ENCODE results near the gene PITHD1. TPM values are rescaled to one million over a fixed set of nuclear protein-coding genes. Genes with fewer than 3 reads are reported as not detected.
A peak's percentile ranks its signal among the peaks of the same experiment; 100 is the strongest.

Gene PITHD1
- total RNA-seq, 4 donors from 2014 or later, result 43.6 to 66.6 (median 56.0) TPM

DNA sequence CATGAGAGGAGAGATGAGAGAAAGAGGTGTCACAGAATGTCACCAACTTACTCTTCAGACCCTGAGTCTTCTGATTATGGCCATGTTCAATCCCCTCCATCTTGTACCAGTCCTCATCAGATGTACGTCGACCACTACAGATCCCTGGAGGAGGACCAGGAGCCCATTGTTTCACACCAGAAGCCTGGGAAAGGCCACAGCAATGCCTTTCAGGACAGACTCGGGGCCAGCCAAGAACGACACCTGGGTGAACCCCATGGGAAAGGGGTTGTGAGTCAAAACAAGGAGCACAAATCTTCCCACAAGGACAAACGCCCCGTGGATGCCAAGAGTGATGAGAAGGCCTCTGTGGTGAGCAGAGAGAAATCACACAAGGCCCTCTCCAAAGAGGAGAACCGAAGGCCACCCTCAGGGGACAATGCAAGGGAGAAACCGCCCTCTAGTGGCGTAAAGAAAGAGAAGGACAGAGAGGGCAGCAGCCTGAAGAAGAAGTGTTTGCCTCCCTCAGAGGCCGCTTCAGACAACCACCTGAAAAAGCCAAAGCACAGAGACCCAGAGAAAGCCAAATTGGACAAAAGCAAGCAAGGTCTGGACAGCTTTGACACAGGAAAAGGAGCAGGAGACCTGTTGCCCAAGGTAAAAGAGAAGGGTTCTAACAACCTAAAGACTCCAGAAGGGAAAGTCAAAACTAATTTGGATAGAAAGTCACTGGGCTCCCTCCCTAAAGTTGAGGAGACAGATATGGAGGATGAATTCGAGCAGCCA, 27.0 kb upstream of the PITHD1 start:
- 57% methylated on average over 8 of the region's 11 CpGs for WGBS
- Histone ChIP-seq H3K27me3 (no peaks in the 10 kb centered on the region), H3K4me3 (no peak overlapping the region), H3K27ac (replicated peaks in 1 of 4) (no peak overlapping the region), H3K9me3 (no peaks in the 10 kb centered on the region), H3K4me1 (peaks cover 7 to 26% (median 23%) of the 10 kb centered on the region in 4 donors), H3K36me3 (peaks cover 56 to 75% (median 64%) of the 10 kb centered on the region in 4 donors)
- no peak for TF ChIP-seq POLR2AphosphoS5 (IDR thresholded peaks at IDR 0.05)
- TF ChIP-seq, protein P1, sequence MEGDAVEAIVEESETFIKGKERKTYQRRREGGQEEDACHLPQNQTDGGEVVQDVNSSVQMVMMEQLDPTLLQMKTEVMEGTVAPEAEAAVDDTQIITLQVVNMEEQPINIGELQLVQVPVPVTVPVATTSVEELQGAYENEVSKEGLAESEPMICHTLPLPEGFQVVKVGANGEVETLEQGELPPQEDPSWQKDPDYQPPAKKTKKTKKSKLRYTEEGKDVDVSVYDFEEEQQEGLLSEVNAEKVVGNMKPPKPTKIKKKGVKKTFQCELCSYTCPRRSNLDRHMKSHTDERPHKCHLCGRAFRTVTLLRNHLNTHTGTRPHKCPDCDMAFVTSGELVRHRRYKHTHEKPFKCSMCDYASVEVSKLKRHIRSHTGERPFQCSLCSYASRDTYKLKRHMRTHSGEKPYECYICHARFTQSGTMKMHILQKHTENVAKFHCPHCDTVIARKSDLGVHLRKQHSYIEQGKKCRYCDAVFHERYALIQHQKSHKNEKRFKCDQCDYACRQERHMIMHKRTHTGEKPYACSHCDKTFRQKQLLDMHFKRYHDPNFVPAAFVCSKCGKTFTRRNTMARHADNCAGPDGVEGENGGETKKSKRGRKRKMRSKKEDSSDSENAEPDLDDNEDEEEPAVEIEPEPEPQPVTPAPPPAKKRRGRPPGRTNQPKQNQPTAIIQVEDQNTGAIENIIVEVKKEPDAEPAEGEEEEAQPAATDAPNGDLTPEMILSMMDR (IDR thresholded peaks at IDR 0.05), result peak in 2 of 3 experiments; percentile 26 to 52
- intact Hi-C loops (cut with DNase I), result no loop called here
- no peak for DNase-seq (ENCODE audit: extremely low spot score)

DNA sequence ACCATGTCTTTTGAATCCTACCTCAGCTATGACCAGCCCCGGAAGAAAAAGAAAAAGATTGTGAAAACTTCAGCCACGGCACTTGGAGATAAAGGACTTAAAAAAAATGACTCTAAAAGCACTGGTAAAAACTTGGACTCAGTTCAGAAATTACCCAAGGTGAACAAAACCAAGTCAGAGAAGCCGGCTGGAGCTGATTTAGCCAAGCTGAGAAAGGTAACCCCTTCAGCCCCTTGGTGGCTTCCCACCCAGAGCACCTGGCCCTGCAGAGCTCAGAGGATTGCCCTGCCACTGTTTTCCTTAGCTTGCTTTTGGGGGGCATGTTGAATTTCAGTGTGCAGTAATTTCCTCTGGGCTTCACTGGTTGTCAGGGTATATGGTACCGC, 26.4 kb upstream of the PITHD1 start:
- no peaks in the 10 kb centered on the region for H3K9me3 ChIP-seq
- TF ChIP-seq EP300 (IDR thresholded peaks at IDR 0.05) (no peak), POLR2A (IDR thresholded peaks at IDR 0.05; ENCODE audit: low read depth) (no peak), POLR2AphosphoS5 (IDR thresholded peaks at IDR 0.05) (no peak)
- TF ChIP-seq, protein P1 (IDR thresholded peaks at IDR 0.05), result no peak
- 86% methylated on average over 4 of the region's 4 CpGs for WGBS
- H3K36me3 ChIP-seq, result peaks cover 62 to 81% (median 69%) of the 10 kb centered on the region in 4 donors
- H3K4me1 ChIP-seq, result peaks cover 7 to 23% (median 20%) of the 10 kb centered on the region in 4 donors
- DNase-seq (ENCODE audit: extremely low spot score), result no peak
- intact Hi-C loops (cut with DNase I), result no loop called here
- no peak overlapping the region for H3K4me3 ChIP-seq
- H3K27me3 ChIP-seq, result no peaks in the 10 kb centered on the region
- no peak overlapping the region for H3K27ac ChIP-seq (replicated peaks in 1 of 4)

DNA sequence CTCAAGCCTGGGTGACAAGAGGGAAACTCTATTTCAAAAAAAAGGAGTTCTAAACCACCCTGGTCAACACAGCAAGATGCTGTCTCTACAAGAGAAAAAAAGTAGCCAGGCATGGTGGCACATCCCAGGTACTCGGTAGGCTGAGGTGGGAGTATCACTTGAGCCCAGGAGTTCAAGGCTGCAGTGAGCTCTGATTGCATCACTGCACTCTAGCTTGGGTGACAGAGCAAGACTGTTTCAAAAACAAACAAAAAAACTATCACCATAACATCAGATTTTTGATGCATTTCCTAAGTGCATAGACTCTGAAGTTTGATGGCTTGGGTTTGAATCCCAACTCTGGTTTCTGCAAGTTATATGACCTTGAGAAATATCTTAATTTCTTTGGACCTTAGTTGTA, 25.3 kb upstream of the PITHD1 start:
- no peak for DNase-seq (ENCODE audit: extremely low spot score)
- 100% methylated on average over 1 of the region's 1 CpG for WGBS
- Histone ChIP-seq H3K9me3 (no peaks in the 10 kb centered on the region), H3K4me3 (no peak overlapping the region), H3K27me3 (no peaks in the 10 kb centered on the region), H3K27ac (replicated peaks in 1 of 4) (no peak overlapping the region), H3K36me3 (peaks cover 70 to 92% (median 80%) of the 10 kb centered on the region in 4 donors), H3K4me1 (peaks cover 5 to 13% (median 10%) of the 10 kb centered on the region in 4 donors)
- TF ChIP-seq POLR2AphosphoS5 (IDR thresholded peaks at IDR 0.05) (no peak), POLR2A (IDR thresholded peaks at IDR 0.05; ENCODE audit: low read depth) (no peak), EP300 (IDR thresholded peaks at IDR 0.05) (no peak)
- TF ChIP-seq, protein P1 (IDR thresholded peaks at IDR 0.05), result no peak
- intact Hi-C loops (cut with DNase I), result no loop called here

DNA sequence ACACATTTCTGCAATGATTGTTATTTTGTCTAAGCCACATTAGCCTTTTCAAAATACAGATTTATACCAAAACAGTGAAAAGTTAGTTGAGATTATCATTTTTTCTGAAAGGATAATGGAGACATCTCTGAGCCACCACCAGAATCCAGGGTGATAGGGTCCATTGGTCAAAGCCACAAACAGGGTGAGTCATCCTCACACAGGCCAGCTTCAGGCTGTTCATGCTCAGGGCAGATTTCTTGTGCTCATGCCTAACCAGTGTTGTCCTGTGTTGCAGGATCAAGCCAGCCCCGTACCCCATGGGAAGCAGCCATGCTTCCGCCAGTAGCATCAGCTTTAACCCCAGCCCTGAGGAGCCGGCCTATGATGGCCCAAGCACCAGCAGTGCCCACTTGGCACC, 21.5 kb upstream of the PITHD1 start:
- no peaks in the 10 kb centered on the region for H3K9me3 ChIP-seq
- TF ChIP-seq, protein P1 (IDR thresholded peaks at IDR 0.05), result no peak
- TF ChIP-seq POLR2AphosphoS5 (IDR thresholded peaks at IDR 0.05), result no peak
- TF ChIP-seq POLR2A (IDR thresholded peaks at IDR 0.05; ENCODE audit: low read depth), result no peak
- no peak for TF ChIP-seq EP300 (IDR thresholded peaks at IDR 0.05)
- peaks cover 85 to 99% (median 96%) of the 10 kb centered on the region in 4 donors for H3K36me3 ChIP-seq
- DNase-seq (ENCODE audit: extremely low spot score), result no peak
- H3K27ac ChIP-seq (replicated peaks in 1 of 4), result no peak overlapping the region
- intact Hi-C loops (cut with DNase I), result no loop called here
- H3K27me3 ChIP-seq, result no peaks in the 10 kb centered on the region
- H3K4me1 ChIP-seq, result peaks cover 9 to 25% (median 22%) of the 10 kb centered on the region in 4 donors
- no peak overlapping the region for H3K4me3 ChIP-seq
- WGBS, result 100% methylated on average over 1 of the region's 3 CpGs

Data from esophagus muscularis mucosa (tissue), 4 donors.